Endothelial cell of umbilical vein (primary cell): ENCODE data around the gene OXCT2. TPM values are rescaled to one million over a fixed set of nuclear protein-coding genes. Genes with fewer than 3 reads are reported as not detected.
"Not testable (repeated sequence)": the region's sequence is repeated elsewhere in the genome, so short reads cannot be mapped to it uniquely, and the experiment has no call there.

Experiments used
- BruUV-seq: library from RNA; stranded (reverse); fragments of 400-500 nt; replicated peaks from 2 replicates; lab custom pipeline; 2021; lab: Mats Ljungman, UMichigan
- CTCF ChIA-PET: fragments of 300-600, 350-600 bp; sonication (Branson Sonifier 250); formaldehyde crosslinking; loops from one replicate; lab custom pipeline; 2021; ENCODE audit warnings: antibody characterized with exemption, inconsistent platforms; lab: Charles Lee
- POLR2A ChIA-PET: fragments of 300-600, 350-600 bp; sonication (Branson Sonifier 250); formaldehyde crosslinking; loops from one replicate; lab custom pipeline; 2021; ENCODE audit warnings: antibody characterized with exemption, inconsistent platforms; lab: Charles Lee
- DNase-seq: peaks from one replicate; pipeline ENCODE4 v3.0.0-alpha.2; 2011; ENCODE audit warnings: low read depth, low spot score
- FAIRE-seq: peaks from 2 replicates; lab custom pipeline; 2011; peaks lifted over from hg19 to GRCh38; lab: Jason Lieb, UNC
- H2AFZ ChIP-seq: 2 replicates; pipeline ENCODE4 v1.6.0; 2012; ENCODE audit warnings: low read depth, low read length, control low read depth, inconsistent platforms
- H3K27ac ChIP-seq: 2 replicates; pipeline ENCODE4 v1.5.1; 2011; ENCODE audit warnings: low read depth, mild to moderate bottlenecking, control low read depth, low read length, moderate library complexity; ENCODE audit not compliant: insufficient read depth
- H3K27me3 ChIP-seq, 2 experiments: 2 replicates each; pipeline versions ENCODE4 v1.6.0 to v1.6.1; 2011; ENCODE audit warnings: low read length in 2 of 2, mixed read lengths in 1 of 2; ENCODE audit not compliant: control insufficient read depth in 2 of 2, insufficient read depth in 2 of 2
- H3K36me3 ChIP-seq, 2 experiments: 2 replicates in 1 of 2; 3 replicates in 1 of 2; pipeline ENCODE4 v1.5.1; 2011; ENCODE audit warnings: low read length in 2 of 2, mild to moderate bottlenecking in 1 of 2, moderate library complexity in 1 of 2; ENCODE audit not compliant: control insufficient read depth in 2 of 2, insufficient read depth in 2 of 2; ENCODE audit errors: extremely low read depth in 1 of 2
- H3K4me1 ChIP-seq: 3 replicates; pipeline ENCODE4 v1.5.1; 2011; ENCODE audit warnings: mild to moderate bottlenecking, low read length; ENCODE audit not compliant: control insufficient read depth, insufficient read depth; ENCODE audit errors: extremely low read depth
- H3K4me2 ChIP-seq: 2 replicates; pipeline ENCODE4 v1.6.1; 2011; ENCODE audit warnings: low read length, control low read depth, mixed read lengths; ENCODE audit not compliant: insufficient read depth
- H3K4me3 ChIP-seq, 3 experiments: fragments of 200-600 bp in 1 of 3; sonication (generic), shearing (Covaris generic) in 1 of 3; replicated peaks in 1 of 3; 2 replicates each; pipeline ENCODE4 v1.5.1; 2011 to 2016; ENCODE audit warnings: control low read depth in 3 of 3, low read length in 3 of 3, mild to moderate bottlenecking in 2 of 3, inconsistent platforms in 1 of 3, low read depth in 1 of 3, moderate library complexity in 1 of 3; ENCODE audit not compliant: insufficient read depth in 1 of 3
- H3K79me2 ChIP-seq: 2 replicates; pipeline ENCODE4 v1.6.0; 2012; ENCODE audit warnings: low read length, inconsistent platforms; ENCODE audit not compliant: control insufficient read depth, insufficient read depth
- H3K9ac ChIP-seq: replicated peaks from 2 replicates; pipeline ENCODE3; 2011; ENCODE audit warnings: low read length, control low read depth; ENCODE audit not compliant: insufficient read depth; ENCODE audit errors: extremely low read depth
- H3K9me1 ChIP-seq: replicated peaks from 3 replicates; pipeline ENCODE4 v1.6.0; 2011; ENCODE audit warnings: mild to moderate bottlenecking, low read length; ENCODE audit not compliant: control insufficient read depth, insufficient read depth; ENCODE audit errors: extremely low read depth
- H3K9me3 ChIP-seq: replicated peaks from 2 replicates; pipeline ENCODE4 v1.5.1; 2012; ENCODE audit warnings: low read length, inconsistent platforms; ENCODE audit not compliant: control insufficient read depth, insufficient read depth
- H4K20me1 ChIP-seq: replicated peaks from 2 replicates; pipeline ENCODE3; 2011; ENCODE audit warnings: mild to moderate bottlenecking, low read length; ENCODE audit not compliant: control insufficient read depth, insufficient read depth; ENCODE audit errors: extremely low read depth
- EZH2 ChIP-seq: IDR thresholded peaks from 2 replicates; pipeline ENCODE4 v1.6.1; 2012; ENCODE audit warnings: borderline replicate concordance, low read depth, mild to moderate bottlenecking, moderate library complexity, low read length, inconsistent platforms; ENCODE audit not compliant: severe bottlenecking
- FOS ChIP-seq: IDR thresholded peaks from 2 replicates; pipeline ENCODE4 v1.6.1; 2011; ENCODE audit warnings: mild to moderate bottlenecking, low read length, moderate library complexity, borderline replicate concordance; ENCODE audit not compliant: insufficient read depth
- GATA2 ChIP-seq: IDR thresholded peaks from 2 replicates; pipeline ENCODE4 v1.7.0; 2011; ENCODE audit warnings: low read depth, mild to moderate bottlenecking, moderate library complexity, mixed read lengths, low read length; ENCODE audit not compliant: insufficient read length, insufficient read depth
- MAX ChIP-seq: IDR thresholded peaks from 2 replicates; pipeline ENCODE4 v1.6.1; 2011; ENCODE audit not compliant: insufficient read depth, insufficient read length
- MYC ChIP-seq: IDR thresholded peaks from one replicate; pipeline ENCODE4 v1.6.1; 2011; ENCODE audit warnings: mild to moderate bottlenecking, low read depth, low read length
- POLR2AphosphoS5 ChIP-seq: IDR thresholded peaks from 2 replicates; pipeline ENCODE4 v1.6.1; 2012; ENCODE audit warnings: low read depth, mild to moderate bottlenecking, control low read depth, low read length, moderate library complexity; ENCODE audit not compliant: insufficient read depth
- dilution Hi-C: fragments of 300-500 bp; cut with MboI; formaldehyde crosslinking; loops from one replicate; pipeline ENCODE4 v1.15.0; 2019; ENCODE audit warnings: low sequenced_read_pairs; ENCODE audit not compliant: extremely low pct_ligation_motif_present
- intact Hi-C: fragments of 100-400 bp; cut with micrococcal nuclease; formaldehyde crosslinking; loops from one replicate; pipeline ENCODE4 v1.10.0; 2022
- polyA plus RNA-seq, 4 experiments: library from polyadenylated mRNA; depleted of rRNA in 3 of 4; stranded (reverse) in 3 of 4; unstranded in 1 of 4; fragments of >200 nt; gene quantifications; 2 replicates each; pipeline versions ENCODE4 v1.2.1 to v1.2.3, GENCODE V29; 2011 to 2012; ENCODE audit warnings: missing spikeins in 1 of 4
- total RNA-seq: library from RNA; stranded (reverse); gene quantifications from 2 replicates; pipeline ENCODE4 v1.2.3, GENCODE V29; 2021
- TF ChIP-seq, protein P1 (sequence below), 2 donors: IDR thresholded peaks; 1 replicate in 1 of 2; 2 replicates in 1 of 2; pipeline ENCODE4 v1.5.1; 2011; ENCODE audit warnings: low read length in 2 of 2, mild to moderate bottlenecking in 2 of 2, moderate library complexity in 2 of 2, control low read depth in 1 of 2, inconsistent platforms in 1 of 2, low read depth in 1 of 2; ENCODE audit not compliant: insufficient read depth in 1 of 2; ENCODE audit errors: extremely low read depth in 1 of 2

OXCT2 gene
- total and polyA plus RNA-seq, 2 donors (not counting 3 experiments of a cell fraction or from before 2014, with no cell fraction given), result 0.60 to 0.84 TPM

DNA sequence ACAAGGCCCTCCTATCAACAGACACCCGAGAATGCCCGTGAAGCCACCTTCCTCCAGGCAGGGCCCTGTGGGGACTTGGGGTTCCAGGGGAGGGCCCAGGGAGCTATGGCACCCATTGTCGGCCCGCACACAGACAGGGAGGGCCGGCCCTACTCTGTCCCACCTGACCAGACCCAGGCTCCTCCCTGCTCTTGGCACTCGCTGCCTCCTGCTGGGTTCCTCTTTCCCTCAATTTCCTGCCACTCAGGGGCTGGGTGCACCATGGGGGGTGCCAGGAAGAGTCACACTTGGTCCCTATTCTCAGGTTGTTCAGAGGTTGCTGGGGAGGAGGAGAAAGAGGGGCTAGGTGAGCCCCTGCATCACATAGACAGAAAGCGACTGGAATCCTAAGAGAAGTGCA, 8.0 kb upstream of the OXCT2 start:
- TF ChIP-seq GATA2 (no peak), EZH2 (no peak), MYC (no peak), FOS (no peak), MAX (no peak), POLR2AphosphoS5 (no peak)
- TF ChIP-seq, protein P1, sequence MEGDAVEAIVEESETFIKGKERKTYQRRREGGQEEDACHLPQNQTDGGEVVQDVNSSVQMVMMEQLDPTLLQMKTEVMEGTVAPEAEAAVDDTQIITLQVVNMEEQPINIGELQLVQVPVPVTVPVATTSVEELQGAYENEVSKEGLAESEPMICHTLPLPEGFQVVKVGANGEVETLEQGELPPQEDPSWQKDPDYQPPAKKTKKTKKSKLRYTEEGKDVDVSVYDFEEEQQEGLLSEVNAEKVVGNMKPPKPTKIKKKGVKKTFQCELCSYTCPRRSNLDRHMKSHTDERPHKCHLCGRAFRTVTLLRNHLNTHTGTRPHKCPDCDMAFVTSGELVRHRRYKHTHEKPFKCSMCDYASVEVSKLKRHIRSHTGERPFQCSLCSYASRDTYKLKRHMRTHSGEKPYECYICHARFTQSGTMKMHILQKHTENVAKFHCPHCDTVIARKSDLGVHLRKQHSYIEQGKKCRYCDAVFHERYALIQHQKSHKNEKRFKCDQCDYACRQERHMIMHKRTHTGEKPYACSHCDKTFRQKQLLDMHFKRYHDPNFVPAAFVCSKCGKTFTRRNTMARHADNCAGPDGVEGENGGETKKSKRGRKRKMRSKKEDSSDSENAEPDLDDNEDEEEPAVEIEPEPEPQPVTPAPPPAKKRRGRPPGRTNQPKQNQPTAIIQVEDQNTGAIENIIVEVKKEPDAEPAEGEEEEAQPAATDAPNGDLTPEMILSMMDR (IDR thresholded peaks at IDR 0.05; ENCODE audit: extremely low read depth in 1 of 2, insufficient read depth in 1 of 2, low read depth in 1 of 2, low read length in 2 of 2), result no peak
- Histone ChIP-seq H3K27ac (no peak overlapping the region), H3K9ac (no peak overlapping the region), H3K4me3 (no peak overlapping the region), H3K9me1 (no peaks in the 10 kb centered on the region), H3K36me3 (no peaks in the 10 kb centered on the region), H3K27me3 (peaks cover 0 to 3% of the 10 kb centered on the region in 2 experiments), H4K20me1 (no peaks in the 10 kb centered on the region), H3K9me3 (no peaks in the 10 kb centered on the region), H3K4me1 (no peaks in the 10 kb centered on the region), H3K4me2 (no peak overlapping the region), H2AFZ (no peak overlapping the region), H3K79me2 (no peaks in the 10 kb centered on the region)
- POLR2A ChIA-PET, result no interaction called here
- FAIRE-seq (no peak), DNase-seq (no peak)
- dilution Hi-C loops, result no loop called here
- intact Hi-C loops, result no loop called here
- CTCF ChIA-PET, result no interaction called here
- no TSS peak for BruUV-seq

DNA sequence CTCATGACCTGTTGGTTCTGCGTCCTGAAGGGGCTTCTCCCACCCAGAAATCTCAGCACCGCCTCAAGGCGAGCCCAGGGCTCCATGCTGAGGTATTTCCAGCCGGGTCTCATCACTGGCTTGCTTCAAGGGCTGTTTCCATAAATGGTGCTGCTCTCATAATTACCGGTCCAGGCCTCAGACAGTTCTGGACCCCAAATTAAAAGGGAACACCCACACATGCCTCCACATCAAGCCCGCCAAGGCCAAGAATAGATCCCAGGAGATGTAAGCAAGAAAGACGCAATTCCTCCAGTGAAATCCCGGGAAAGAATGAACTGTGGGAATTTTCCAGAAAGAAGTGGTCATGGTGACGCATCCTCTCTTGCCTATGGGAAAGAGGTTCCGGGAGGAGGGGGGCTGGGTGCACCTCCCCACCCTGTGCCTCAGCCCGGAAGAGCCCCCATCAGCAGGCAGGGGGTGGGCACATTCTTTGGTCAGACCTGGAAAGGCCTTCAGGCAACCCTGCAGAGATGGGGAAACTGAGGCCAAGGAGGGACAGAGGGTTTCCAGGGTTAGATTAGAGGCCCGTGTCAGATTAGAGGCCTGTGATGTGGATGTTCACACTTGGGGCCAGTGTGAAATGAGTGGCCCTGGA, 7.4 kb upstream of the OXCT2 start:
- intact Hi-C loops, H4K20me1 ChIP-seq, CTCF ChIA-PET, dilution Hi-C loops, H2AFZ ChIP-seq, H3K9me1 ChIP-seq, DNase-seq, H3K9me3 ChIP-seq, BruUV-seq, H3K27ac ChIP-seq, H3K27me3 ChIP-seq, H3K4me2 ChIP-seq, H3K9ac ChIP-seq, H3K4me1 ChIP-seq, POLR2A ChIA-PET, H3K4me3 ChIP-seq, FAIRE-seq, H3K79me2 ChIP-seq, H3K36me3 ChIP-seq: not testable (repeated sequence)

- H4K20me1 ChIP-seq, H3K4me1 ChIP-seq, H2AFZ ChIP-seq, H3K27me3 ChIP-seq, CTCF ChIA-PET, POLR2A ChIA-PET, H3K4me2 ChIP-seq, H3K9ac ChIP-seq, H3K9me3 ChIP-seq, dilution Hi-C loops, H3K36me3 ChIP-seq, intact Hi-C loops, H3K9me1 ChIP-seq, DNase-seq, BruUV-seq, H3K27ac ChIP-seq, H3K79me2 ChIP-seq, H3K4me3 ChIP-seq, FAIRE-seq: not testable (repeated sequence)
Measured at GRCh38 chr1:39777896-39778295, 6.7 kb upstream of the OXCT2 start.
